Measurements from ENCODE around the gene ARHGAP10. TPM values are rescaled to one million over a fixed set of nuclear protein-coding genes. Genes with fewer than 3 reads are reported as not detected.

Gene ARHGAP10
- total RNA-seq, 4 donors from 2014 or later = 7.0 to 52.8 (median 19.9) TPM

DNA sequence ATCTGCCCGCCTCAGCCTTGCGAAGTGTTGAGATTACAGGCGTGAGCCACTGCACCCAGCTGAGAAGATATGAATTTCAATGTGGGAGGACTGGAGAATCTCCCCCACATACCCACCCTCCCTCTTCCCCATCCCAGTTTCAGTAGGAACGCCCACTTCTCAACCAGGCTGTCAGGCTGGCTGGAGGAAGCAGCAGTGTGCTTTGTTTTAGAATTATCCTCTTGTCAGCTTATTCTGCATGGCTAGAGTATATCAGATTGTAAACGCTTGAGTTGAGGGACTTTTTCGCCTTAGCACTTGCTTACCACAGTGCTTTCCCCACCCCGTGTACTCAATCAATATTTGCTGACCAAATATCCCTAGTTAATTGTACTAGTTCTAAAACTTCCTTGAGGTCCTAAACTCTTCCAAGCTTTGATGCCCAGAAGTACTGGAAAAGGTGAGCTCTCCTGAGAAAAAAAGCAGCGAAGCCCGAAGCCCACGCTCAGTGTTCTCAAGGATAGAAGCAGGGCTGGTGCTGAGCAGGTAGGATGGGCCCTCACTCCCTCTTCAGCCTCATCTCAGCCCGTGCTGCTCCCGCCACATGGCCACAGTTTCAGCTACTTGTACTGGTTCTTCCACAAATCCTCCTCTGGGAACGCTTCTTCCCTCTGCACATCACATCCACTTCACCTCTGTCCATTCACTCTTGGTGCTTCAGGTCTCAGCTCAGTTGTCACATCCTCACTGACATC is 7.3 kb upstream of the ARHGAP10 start:
- TF ChIP-seq POLR2A (IDR thresholded peaks at IDR 0.05) = no peak
- TF ChIP-seq, protein P1, sequence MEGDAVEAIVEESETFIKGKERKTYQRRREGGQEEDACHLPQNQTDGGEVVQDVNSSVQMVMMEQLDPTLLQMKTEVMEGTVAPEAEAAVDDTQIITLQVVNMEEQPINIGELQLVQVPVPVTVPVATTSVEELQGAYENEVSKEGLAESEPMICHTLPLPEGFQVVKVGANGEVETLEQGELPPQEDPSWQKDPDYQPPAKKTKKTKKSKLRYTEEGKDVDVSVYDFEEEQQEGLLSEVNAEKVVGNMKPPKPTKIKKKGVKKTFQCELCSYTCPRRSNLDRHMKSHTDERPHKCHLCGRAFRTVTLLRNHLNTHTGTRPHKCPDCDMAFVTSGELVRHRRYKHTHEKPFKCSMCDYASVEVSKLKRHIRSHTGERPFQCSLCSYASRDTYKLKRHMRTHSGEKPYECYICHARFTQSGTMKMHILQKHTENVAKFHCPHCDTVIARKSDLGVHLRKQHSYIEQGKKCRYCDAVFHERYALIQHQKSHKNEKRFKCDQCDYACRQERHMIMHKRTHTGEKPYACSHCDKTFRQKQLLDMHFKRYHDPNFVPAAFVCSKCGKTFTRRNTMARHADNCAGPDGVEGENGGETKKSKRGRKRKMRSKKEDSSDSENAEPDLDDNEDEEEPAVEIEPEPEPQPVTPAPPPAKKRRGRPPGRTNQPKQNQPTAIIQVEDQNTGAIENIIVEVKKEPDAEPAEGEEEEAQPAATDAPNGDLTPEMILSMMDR (IDR thresholded peaks at IDR 0.05) = no peak
- H3K4me1 ChIP-seq = no peaks in the 10 kb centered on the region
- no peaks in the 10 kb centered on the region for H3K9me3 ChIP-seq
- H3K36me3 ChIP-seq = no peaks in the 10 kb centered on the region
- H3K27ac ChIP-seq = no peak overlapping the region
- H3K27me3 ChIP-seq = no peaks in the 10 kb centered on the region
- DNase-seq = no peak
- no peak overlapping the region for H3K4me3 ChIP-seq

DNA sequence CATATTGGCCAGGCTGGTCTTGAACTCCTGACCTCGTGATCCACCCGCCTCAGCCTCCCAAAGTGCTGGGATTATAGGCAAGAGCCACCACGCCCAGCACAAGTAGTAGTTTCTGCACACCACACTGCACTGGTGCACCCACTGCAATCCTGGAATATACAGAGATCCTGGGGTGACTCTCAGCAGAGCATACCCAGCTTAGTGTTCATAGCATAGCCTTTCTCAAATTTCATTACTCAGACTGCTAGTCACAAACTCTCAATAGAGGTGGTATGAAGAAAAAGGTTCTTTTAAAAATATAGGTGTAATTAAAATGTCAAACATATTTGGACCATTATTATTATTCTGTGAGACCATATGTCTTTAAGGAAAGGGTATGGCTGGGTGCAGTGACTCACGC is 6.2 kb upstream of the ARHGAP10 start:
- Histone ChIP-seq H3K27ac (no peak overlapping the region), H3K4me3 (no peak overlapping the region), H3K9me3 (no peaks in the 10 kb centered on the region), H3K36me3 (no peaks in the 10 kb centered on the region), H3K27me3 (no peaks in the 10 kb centered on the region), H3K4me1 (no peaks in the 10 kb centered on the region)
- TF ChIP-seq POLR2A (IDR thresholded peaks at IDR 0.05) = no peak
- TF ChIP-seq, protein P1 (IDR thresholded peaks at IDR 0.05) = no peak
- DNase-seq = no peak

DNA sequence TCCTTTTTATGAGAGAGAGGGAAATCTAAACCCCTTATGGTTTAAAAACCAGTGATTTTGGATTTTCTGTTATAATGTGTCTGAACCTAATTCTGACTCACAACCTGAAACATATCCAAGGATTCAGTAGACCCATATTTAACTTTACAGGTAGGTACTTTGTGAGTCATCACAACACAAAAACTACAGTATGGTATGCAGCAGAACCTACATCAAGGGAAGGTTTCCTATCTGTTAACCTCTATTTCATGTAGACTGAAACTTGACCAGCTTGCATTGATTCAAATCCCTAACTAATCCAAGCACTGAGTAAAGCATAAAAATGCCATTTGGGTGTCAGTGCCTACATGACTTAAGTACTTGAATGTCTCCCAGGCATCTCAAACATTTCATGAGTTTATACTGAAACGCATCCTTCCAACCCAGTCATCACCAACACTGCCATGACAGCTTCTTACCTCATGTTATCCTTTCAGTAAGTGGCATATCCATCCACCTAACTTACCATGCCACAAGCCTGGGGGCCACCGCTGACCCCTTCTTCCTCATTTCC is 4.3 kb upstream of the ARHGAP10 start:
- no peak overlapping the region for H3K4me3 ChIP-seq
- H3K4me1 ChIP-seq = peaks cover 0 to 8% (median 2%) of the 10 kb centered on the region in 4 donors
- H3K9me3 ChIP-seq = no peaks in the 10 kb centered on the region
- H3K36me3 ChIP-seq = no peaks in the 10 kb centered on the region
- no peaks in the 10 kb centered on the region for H3K27me3 ChIP-seq
- H3K27ac ChIP-seq = no peak overlapping the region
- DNase-seq = no peak
- no peak for TF ChIP-seq POLR2A (IDR thresholded peaks at IDR 0.05)
- TF ChIP-seq, protein P1 (IDR thresholded peaks at IDR 0.05) = no peak

DNA sequence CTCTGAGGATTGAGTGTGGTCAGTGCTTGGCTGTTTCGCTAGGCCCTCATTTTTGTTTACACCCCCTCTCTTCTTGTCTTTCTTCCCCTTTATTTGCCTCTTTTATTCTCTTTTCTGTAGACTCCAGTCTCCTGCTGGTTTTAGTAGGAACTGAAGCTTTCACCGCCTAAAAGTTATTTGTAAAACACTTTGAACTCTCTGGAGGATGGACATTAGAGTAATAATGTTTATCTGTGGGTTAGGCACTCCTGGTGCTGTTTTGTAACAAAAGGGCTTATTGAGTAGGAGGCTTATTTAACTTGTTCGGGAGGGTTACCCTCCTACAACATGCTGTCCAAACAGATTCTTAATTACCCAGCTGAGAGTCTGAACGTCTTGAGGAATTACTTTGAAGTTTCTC is 1.6 kb upstream of the ARHGAP10 start:
- TF ChIP-seq POLR2A (IDR thresholded peaks at IDR 0.05) = no peak
- TF ChIP-seq, protein P1 (IDR thresholded peaks at IDR 0.05) = no peak
- no peaks in the 10 kb centered on the region for H3K9me3 ChIP-seq
- H3K4me3 ChIP-seq = no peak overlapping the region
- H3K4me1 ChIP-seq = peaks cover 3 to 8% (median 6%) of the 10 kb centered on the region in 4 donors
- H3K27me3 ChIP-seq = no peaks in the 10 kb centered on the region
- H3K27ac ChIP-seq = no peak overlapping the region
- no peaks in the 10 kb centered on the region for H3K36me3 ChIP-seq
- DNase-seq = no peak

DNA sequence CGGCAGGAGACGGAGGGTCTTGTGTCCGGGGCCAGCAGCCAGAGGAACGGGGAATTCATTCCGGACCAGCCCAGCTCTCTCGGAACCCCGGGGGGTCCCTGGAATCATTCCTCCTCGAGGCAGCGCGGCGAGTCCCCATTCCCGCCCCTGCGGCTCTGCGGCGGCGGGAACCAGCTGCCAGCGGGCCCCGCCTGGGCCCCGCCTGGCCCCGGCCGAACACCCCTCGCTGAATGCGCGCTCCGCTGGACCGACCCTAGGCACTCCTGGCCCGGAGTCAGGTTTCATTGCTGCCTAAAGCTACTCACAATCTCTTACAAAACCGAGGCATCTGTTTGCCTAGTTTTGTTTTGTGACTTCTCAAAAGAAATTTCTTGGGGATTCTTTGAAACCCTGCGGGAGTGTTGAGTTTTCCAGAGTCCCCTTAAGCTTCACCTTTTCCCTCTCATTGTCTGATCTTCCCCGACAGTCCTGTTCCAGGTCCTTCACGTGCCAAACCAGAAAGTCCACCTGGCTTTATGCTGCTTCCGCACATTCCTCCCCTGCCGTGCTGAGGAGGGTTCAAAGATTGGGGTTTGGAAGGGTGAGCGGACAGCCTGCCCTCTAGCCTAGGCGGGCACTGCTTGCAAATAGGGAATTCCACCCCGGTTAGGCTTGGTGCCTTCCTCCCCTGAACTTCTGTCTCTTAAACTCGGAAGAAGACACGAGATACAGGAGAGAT is 789 bp downstream of the ARHGAP10 start:
- Histone ChIP-seq H3K27ac (peak overlapping the region; percentile 69 to 92 (median 82)), H3K36me3 (no peaks in the 10 kb centered on the region), H3K27me3 (no peaks in the 10 kb centered on the region), H3K9me3 (no peaks in the 10 kb centered on the region), H3K4me3 (peak overlapping the region; percentile 68 to 84 (median 79)), H3K4me1 (peaks cover 3 to 8% (median 6%) of the 10 kb centered on the region in 4 donors)
- TF ChIP-seq, protein P1 (IDR thresholded peaks at IDR 0.05) = no peak
- TF ChIP-seq POLR2A (IDR thresholded peaks at IDR 0.05) = no peak
- DNase-seq = peak in 2 of 3 donors; percentile 48 to 60

All from Peyer's patch (tissue), 4 donors.